T-helper 2 cell treated with Interferon-gamma antibody and Interleukin-4, amounts not matched to agents 100 ng/mL and 5 ng/mL, for 36 hours (primary cell): ENCODE results near the gene STK38. TPM values are rescaled to one million over a fixed set of nuclear protein-coding genes. Genes with fewer than 3 reads are reported as not detected.
"Not testable (repeated sequence)": the region's sequence is repeated elsewhere in the genome, so short reads cannot be mapped to it uniquely, and the experiment has no call there.

Experiments used
- intact Hi-C: fragments of 100-400 bp; cut with micrococcal nuclease; formaldehyde crosslinking; loops from one replicate; pipeline ENCODE4 v1.15.1; 2023
- total RNA-seq: library from RNA; stranded (reverse); gene quantifications from 2 replicates; pipeline ENCODE4 v1.2.3, GENCODE V29; 2022

STK38 gene
- total RNA-seq = 75.8 and 76.7 TPM in 2 replicates

- intact Hi-C loops = loop anchor here (1.0 to 5.0 kb wide), 4 partner anchors 47 to 440 kb away; partner anchors contain the start of genes MTCH1 and SRSF3
These were observed at the start of gene STK38 for GRCh38 chr6:36546920-36547645. Gene STK38 (minus strand): TSS chr6:36547479. CDS start chr6:36540202, 7,277 bp downstream.

GRCh38 chr6:36596356-36596755 lies 49.1 kb upstream of the STK38 start:
- intact Hi-C loops = loop anchor here (5.0 to 10.0 kb wide), 2 partner anchors 278 to 576 kb away; partner anchors contain the start of genes PIM1 and PPIL1

- intact Hi-C loops = loop anchor here (1.0 to 10.0 kb wide), 6 partner anchors 48 to 577 kb away; partner anchors contain the start of genes KCTD20, PIM1, PPIL1 and PXT1
These were observed 47.8 kb upstream of the STK38 start for GRCh38 chr6:36594816-36595643.

GRCh38 chr6:36594029-36594815 lies 46.9 kb upstream of the STK38 start, which contains the start of gene SRSF3:
Gene SRSF3 (plus strand): TSS chr6:36594362. CDS start chr6:36596763, 2,401 bp downstream.
- intact Hi-C loops = loop anchor here (1.0 to 10.0 kb wide), 5 partner anchors 47 to 281 kb away; partner anchors contain the start of genes KCTD20, PPIL1, PXT1 and STK38

- intact Hi-C loops = loop anchor here (1.0 to 10.0 kb wide), 5 partner anchors 46 to 281 kb away; partner anchors contain the start of genes KCTD20, PPIL1, PXT1 and STK38
These were observed 46.3 kb upstream of the STK38 start for GRCh38 chr6:36593569-36594028.

- intact Hi-C loops = loop anchor here (10.0 kb wide), 1 partner anchor 283 kb away; the partner anchor contains the start of gene PPIL1
These were observed 45.0 kb upstream of the STK38 start for GRCh38 chr6:36592221-36592655.

GRCh38 chr6:36590237-36590636 lies 43.0 kb upstream of the STK38 start:
- intact Hi-C loops = loop anchor here (10.0 kb wide), 1 partner anchor 285 kb away; the partner anchor contains the start of gene PPIL1

GRCh38 chr6:36589025-36589400 lies 41.7 kb upstream of the STK38 start:
- intact Hi-C loops = not testable (repeated sequence)

GRCh38 chr6:36586606-36587005 lies 39.3 kb upstream of the STK38 start:
- intact Hi-C loops = no loop called here

GRCh38 chr6:36581716-36582115 lies 34.4 kb upstream of the STK38 start:
- intact Hi-C loops = no loop called here

- intact Hi-C loops = no loop called here
These were observed 32.9 kb upstream of the STK38 start for GRCh38 chr6:36580184-36580526.

GRCh38 chr6:36578431-36578830 lies 31.2 kb upstream of the STK38 start:
- intact Hi-C loops = no loop called here

GRCh38 chr6:36578030-36578429 lies 30.8 kb upstream of the STK38 start:
- intact Hi-C loops = no loop called here

GRCh38 chr6:36577301-36577700 lies 30.0 kb upstream of the STK38 start:
- intact Hi-C loops = no loop called here

GRCh38 chr6:36576578-36576977 lies 29.3 kb upstream of the STK38 start:
- intact Hi-C loops = no loop called here

GRCh38 chr6:36574679-36575078 lies 27.4 kb upstream of the STK38 start:
- intact Hi-C loops = no loop called here

- intact Hi-C loops = not testable (repeated sequence)
These were observed 25.4 kb upstream of the STK38 start for GRCh38 chr6:36572353-36573311.

GRCh38 chr6:36571122-36572043 lies 24.1 kb upstream of the STK38 start:
- intact Hi-C loops = no loop called here

GRCh38 chr6:36570264-36570663 lies 23.0 kb upstream of the STK38 start:
- intact Hi-C loops = no loop called here
